Spleen (tissue), 7 donors: Measurements from ENCODE around the gene DGKG.

Experiments
- POLR2A ChIP-seq, 3 donors: fragments of 450-650 bp; IDR thresholded peaks; one replicate each; pipeline ENCODE4 v1.5.1; 2017; ENCODE audit warnings: antibody characterized with exemption in 3 of 3, mild to moderate bottlenecking in 1 of 3
- TF ChIP-seq, protein P1 (sequence below), 11 experiments: fragments of 200-600 bp in 7 of 11; fragments of 450-650 bp in 4 of 11; sonication (generic) in 4 of 11; IDR thresholded peaks in 8 of 11; conservative IDR thresholded peaks in 3 of 11; 1 replicate in 7 of 11; 2 replicates in 4 of 11; pipeline versions ENCODE4 v1.4.0 to v1.8.0; 2016 to 2021; ENCODE audit warnings: antibody characterized with exemption in 11 of 11, inconsistent platforms in 4 of 11, mild to moderate bottlenecking in 1 of 11
- donor health status: DM: no; HTN: no; CAD: no; lungs with moderate emphysema.
- donor health status: DM: no; HTN: no; CAD: no.
- donor health status: DM: no; HTN: no; CAD: no.

DNA sequence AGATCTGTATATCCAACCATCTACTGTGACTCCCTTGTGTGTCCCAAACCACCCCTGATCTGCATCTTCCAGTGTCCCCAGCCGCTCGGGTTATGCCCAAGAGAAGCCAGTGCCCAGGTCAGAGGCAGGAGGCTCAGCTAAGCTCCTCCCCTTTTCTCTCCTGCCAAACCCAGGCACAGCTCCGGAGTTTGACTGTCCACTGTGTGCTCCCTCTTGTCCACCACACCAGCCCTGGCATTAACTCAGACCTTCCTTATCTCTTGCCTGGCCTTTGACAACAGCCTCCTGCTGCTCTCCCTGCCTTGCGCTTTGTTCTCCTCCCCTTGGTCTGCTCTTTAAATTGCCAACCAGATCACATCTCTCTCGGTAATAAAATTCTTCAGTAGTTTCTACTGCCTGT, 39.3 kb downstream of the DGKG start:
- TF ChIP-seq, protein P1, sequence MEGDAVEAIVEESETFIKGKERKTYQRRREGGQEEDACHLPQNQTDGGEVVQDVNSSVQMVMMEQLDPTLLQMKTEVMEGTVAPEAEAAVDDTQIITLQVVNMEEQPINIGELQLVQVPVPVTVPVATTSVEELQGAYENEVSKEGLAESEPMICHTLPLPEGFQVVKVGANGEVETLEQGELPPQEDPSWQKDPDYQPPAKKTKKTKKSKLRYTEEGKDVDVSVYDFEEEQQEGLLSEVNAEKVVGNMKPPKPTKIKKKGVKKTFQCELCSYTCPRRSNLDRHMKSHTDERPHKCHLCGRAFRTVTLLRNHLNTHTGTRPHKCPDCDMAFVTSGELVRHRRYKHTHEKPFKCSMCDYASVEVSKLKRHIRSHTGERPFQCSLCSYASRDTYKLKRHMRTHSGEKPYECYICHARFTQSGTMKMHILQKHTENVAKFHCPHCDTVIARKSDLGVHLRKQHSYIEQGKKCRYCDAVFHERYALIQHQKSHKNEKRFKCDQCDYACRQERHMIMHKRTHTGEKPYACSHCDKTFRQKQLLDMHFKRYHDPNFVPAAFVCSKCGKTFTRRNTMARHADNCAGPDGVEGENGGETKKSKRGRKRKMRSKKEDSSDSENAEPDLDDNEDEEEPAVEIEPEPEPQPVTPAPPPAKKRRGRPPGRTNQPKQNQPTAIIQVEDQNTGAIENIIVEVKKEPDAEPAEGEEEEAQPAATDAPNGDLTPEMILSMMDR (IDR thresholded peaks at IDR 0.05 in 8 of 11, conservative IDR thresholded peaks at IDR 0.05 in 3 of 11), result no peak
- no peak for TF ChIP-seq POLR2A (IDR thresholded peaks at IDR 0.05)
